ENCODE results near the gene LPCAT3.

LPCAT3 gene

DNA sequence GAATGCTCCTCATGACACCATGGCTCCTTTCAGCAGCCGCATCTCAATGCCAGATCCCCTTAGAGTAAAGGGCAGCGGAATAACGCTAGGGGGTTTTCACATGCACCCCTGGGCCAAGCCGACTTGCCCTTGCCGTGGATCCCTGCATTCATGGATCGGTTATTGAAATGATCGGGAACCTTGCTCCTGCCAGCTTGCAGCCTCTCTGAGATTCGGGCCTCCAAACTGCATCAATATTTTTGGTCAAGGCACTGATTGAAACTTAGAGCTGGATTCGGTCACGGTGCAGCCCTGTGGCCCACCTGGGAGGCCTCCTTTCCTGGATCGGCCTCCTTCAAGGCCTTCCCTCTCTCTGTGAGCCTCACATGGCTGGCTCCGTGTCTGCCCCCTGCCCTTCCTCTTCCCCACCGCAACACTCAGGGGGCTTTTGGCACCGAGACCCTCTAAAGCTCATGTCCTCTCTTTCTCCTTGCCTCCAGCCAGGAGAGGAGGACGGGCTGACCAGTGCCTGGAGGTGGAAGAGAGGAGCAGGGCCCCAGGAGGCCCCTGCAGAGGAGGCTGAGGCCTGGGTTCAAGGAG, 65.3 kb downstream of the LPCAT3 start:
- DNase-seq (ENCODE audit: low read depth), result no peak

DNA sequence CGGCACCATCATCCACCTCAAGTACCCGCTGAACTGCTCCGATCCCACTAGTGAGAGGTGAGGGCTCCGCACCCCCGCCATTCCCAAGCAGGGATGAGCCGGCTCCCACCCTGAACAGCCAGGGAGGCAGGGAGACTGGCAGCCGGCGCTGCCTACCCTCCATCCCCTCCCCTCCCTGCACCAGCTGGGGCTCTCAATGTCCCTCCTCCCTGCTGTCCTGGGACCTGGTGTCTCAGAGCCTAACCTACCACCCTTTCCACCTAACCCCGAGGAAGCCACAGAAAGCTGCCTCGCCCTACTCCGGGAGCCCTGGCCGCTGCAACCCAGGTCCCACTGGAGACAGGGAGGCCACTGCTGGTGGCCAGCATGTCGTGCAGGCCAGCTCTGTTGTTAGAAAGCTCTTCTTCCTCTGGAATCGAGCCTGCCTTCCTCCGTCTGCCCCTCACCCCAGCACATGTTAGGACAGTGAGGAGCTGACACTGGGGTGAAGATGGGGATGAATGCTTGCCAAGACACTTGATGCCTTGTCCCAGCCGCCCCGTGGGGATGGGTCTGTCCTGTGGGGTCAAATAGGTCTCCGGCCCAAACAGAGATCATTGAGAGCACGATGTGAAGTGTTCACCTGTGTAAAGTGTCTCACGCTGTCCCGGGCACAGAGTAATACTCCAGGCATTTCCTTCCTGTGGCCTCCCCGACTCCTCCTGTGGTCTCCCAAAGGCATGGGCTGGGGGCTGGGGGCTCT, 66.0 kb downstream of the LPCAT3 start:
- DNase-seq (ENCODE audit: low read depth), result no peak

DNA sequence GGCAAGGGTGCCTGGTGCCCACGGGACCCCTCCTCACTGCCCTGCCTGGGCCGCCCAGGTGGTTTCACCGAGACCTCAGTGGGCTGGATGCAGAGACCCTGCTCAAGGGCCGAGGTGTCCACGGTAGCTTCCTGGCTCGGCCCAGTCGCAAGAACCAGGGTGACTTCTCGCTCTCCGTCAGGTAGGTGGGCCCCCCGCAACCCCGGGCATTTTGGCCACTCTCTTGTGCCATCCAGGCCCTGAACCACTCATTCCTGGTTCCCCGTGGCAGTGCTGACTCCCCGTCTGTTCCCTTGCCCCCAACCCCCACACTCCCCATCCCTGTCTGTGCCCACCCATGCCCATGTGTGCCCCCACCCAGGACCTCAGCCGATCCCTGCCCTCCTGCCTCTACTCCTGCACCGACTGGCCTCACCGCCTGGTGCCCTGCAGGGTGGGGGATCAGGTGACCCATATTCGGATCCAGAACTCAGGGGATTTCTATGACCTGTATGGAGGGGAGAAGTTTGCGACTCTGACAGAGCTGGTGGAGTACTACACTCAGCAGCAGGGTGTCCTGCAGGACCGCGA, 66.6 kb downstream of the LPCAT3 start:
- no peak for DNase-seq (ENCODE audit: low read depth)

DNA sequence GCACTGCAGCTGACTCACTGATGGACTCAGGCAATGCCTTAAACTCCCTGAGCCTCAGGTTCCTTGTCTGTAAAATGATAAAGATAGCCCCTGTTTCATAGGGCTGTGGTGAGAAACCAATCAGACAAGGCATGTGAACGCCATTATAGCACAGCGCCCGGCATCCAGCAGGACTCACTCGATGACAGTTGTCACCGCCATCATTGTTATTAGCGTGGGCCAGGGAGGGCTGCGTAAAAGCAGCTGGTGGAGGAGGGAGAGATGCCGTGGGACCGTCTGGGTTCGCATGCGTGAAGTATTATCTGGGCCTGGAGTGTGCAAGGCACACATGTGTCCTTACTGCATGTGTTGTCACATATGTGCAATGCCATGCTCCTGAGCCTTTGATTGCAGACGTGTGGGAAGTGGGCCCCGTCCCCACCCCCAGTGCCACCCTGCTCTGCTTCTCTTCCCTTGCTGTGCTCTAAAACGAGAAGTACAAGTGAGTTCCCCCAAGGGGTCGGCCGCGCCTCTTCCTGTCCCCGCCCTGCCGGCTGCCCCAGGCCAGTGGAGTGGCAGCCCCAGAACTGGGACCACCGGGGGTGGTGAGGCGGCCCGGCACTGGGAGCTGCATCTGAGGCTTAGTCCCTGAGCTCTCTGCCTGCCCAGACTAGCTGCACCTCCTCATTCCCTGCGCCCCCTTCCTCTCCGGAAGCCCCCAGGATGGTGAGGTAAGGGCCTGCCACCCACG, 67.3 kb downstream of the LPCAT3 start, which contains the start of gene PTPN6:
PTPN6 (plus strand) TSS at position 546 of the 730 bp plus-strand sequence; CDS start at position 703, 157 bp downstream.
- DNase-seq (ENCODE audit: low read depth), result no peak

DNA sequence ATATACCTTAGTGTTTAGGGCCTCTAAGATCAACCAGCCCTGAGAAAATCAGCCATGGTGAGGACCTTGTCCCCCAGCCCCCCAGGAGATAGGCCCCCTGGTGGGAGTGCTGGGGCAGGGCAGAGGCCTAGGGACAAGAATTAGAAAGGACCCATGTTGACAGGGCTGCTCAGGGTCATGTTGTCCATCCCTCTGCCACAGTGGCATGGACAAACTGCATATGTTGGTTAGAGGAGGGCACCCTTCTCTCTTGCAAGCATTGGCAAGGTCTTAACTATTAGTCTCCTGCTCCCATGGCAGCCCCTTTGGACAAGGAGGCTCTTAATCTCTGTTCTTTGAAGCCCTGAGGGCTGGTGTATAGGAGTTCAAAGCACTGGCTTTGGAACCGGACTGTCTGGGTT, 67.9 kb downstream of the LPCAT3 start:
- DNase-seq (ENCODE audit: low read depth), result no peak

DNA sequence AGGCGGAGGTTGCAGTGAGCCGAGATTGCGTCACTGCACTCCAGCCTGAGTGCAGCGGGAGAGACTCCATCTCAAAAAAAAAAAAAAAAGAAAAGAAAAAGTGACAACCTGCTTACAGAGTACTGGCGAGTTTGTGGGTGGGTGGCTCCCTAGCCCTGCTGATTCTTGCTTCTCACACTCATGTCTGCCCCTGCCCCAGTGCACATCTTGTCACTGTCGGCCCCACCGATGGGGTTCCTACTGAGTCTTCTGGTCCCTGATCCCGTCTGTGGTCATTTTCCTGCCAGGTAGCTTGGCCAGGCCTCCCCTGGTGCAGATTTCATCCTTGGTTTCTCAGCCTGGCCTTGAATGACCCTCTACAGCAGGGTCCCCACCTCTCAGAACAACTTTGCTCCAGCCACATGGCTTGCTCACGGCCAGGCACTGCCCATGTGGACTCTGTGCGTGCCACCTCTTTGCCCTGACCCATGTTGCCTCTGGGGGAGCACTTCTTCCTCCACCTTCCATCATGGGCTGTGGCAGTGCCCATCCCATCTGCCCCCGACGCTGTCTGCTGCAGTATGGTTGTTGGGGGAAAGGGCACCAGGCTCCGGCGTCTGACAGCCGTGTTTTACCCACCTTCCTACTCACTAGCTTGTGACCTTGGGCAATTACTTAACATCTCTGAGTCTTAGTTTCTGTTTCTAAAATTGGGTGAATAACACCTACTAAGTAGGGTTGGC, 69.2 kb downstream of the LPCAT3 start:
- DNase-seq (ENCODE audit: low read depth), result no peak

DNA sequence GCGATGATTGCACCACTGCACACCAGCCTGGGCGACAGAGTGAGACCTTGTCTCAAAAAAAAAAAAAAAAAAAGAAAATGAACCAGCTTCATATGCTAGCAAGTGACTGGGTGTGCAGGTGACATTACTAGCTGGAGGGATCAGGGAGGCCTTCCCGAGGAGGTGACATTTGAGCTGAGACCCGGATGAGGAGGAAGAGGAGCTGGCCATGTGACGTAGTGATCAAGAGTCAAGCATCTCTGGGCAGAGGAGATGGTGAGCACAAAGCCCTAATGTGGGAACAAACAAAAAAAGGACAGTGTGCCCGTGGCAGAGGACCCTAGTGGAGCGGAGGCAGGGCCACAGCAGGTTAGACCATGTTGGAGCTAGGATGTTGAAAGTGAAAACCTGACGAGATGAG, 70.7 kb downstream of the LPCAT3 start:
- DNase-seq (ENCODE audit: low read depth), result no peak

DNA sequence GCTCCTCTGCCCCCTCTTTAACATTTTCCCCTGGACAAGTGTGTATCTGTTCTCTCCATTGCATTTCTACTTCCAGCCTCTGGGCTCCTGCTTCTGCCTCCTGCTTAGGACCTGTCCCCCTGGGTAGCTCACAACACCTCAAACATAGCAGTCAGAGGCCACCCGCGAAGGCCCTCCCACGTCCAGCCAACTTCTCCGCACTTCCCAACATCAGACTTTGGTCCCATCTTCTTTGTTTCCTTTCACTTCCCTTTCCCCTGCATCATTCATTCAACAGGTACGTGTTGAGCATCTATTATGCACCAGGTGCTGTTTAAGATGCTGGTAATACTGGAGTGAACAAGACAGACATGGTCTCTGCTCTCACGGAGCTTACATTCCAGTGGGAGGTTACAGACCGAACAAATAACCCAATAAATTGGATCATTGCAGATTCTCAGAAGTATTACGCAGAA, 71.3 kb downstream of the LPCAT3 start:
- DNase-seq (ENCODE audit: low read depth), result no peak

DNA sequence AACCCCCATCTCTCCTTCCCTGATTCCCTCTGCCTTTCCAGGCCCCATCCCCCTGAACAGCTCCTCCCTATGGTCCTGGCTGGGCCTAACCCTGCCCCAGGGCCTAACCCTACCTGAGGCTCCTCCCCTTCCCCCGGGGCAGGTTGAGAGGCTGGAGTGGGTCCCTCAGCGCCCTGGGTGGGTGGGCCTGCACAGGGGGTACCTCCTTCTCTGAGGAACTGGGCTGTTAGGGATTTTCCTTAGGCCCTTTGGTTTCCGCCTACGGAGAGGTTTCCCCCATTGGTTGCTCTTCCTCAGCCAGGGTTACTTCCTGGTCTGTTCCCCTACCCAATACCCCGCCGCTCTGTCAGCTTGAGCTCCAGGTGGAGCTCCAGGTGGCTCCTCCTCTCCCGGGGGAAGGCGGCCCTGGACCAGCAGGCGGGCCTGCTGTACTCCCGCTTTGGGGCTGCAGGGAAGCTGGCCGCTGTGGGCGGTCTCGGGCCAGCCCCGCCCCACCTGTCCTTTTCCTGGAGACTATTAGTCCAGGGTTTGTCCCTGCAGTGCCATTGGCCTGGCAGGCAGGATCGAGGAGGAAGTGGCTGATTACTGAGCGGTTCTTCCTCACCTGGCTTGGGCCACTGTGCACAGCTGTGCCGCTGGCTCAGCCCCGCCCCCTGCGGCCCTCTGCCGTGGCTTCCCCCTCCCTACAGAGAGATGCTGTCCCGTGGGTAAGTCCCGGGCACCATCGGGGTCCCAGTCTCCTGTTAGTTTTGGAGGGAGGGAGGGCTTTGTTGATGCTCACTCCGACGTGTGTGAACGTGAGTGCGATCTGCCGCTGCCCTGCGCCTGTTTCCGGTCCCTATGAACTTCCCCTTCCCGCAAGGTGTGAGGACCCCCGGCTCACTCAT, 72.0 kb downstream of the LPCAT3 start:
- DNase-seq (ENCODE audit: low read depth), result peak; percentile 51

DNA sequence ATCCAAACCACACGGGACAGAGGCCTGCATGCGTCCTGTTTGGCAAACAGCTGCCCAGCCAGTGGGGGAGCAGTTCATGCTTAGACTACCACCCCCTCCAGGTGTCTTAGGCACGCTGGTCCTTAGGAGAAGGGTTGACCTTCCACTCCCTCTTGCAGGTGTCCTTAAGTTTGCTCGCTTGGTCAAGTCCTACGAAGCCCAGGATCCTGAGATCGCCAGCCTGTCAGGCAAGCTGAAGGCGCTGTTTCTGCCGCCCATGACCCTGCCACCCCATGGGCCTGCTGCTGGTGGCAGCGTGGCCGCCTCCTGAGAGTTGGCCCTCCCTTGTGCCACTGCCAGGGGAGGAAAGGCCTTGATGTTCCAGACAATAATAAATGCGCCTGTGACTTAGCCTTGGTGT, 72.7 kb downstream of the LPCAT3 start:
- no peak for DNase-seq (ENCODE audit: low read depth)

DNA sequence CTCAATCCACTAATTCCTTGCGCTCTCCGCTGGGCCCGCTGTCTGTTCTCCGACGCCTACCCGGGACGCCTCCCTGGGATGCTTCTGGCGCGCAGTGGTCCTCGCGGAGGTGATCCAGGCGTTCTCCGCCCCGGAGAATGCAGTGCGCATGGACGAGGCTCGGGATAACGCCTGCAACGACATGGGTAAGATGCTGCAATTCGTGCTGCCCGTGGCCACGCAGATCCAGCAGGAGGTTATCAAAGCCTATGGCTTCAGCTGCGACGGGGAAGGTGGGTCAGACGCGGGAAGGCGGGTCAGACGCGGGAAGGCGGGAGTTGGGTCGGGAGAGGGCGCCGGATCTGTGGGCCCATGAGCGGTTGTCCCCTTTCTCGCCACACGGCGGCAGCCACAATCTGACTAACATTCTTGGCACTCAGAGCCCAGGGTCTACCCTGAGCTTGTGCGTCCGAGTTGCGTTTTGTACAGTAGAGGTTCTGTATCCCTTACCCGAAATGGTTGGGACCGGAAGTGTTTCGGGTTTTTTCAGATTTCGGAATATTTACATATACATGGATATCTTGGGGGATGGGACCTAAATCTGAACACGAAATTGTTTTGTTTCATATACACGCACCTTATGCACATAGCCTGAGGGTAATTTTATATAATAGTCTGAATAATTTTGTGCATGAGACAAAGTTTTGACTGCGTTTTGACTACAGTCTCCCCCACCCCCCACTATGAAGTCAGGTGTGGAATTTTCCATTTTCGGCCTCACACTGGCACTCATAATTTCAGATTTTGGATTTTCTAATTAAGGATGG, 73.7 kb downstream of the LPCAT3 start:
- peak; percentile 75 for DNase-seq (ENCODE audit: low read depth)

DNA sequence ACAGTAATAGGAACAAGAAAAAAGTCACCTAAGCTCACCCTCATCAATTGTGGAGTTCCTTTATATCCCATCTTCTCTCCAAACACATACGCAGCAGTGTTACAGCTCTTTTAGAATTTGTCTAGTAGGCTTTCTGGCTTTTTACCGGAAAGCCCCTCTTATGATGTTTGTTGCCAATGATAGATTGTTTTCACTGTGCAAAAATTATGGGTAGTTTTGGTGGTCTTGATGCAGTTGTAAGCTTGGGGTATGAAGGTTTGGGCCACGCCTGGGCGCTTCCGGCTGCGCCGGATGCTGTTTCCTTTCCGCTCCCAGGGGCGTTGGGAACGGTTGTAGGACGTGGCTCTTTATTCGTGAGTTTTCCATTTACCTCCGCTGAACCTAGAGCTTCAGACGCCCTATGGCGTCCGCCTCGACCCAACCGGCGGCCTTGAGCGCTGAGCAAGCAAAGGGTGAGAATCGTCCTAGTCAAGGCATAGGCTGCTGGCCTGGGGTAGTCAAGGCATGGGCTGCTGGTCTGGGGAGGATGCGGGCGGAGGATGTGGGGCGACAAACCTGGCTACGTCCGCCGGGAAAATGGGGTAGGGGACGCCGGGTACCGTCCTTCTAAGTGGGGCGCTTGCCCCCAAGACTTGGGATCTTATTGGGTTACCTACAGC, 74.4 kb downstream of the LPCAT3 start, which contains the start of the genes C12orf57 and RNU7-1:
C12orf57 (plus strand) TSS at position 301 of the 659 bp plus-strand sequence; CDS start at position 401, 100 bp downstream.
RNU7-1 (plus strand) TSS at position 95 of the 659 bp plus-strand sequence.
- peak; percentile 57 for DNase-seq (ENCODE audit: low read depth)

DNA sequence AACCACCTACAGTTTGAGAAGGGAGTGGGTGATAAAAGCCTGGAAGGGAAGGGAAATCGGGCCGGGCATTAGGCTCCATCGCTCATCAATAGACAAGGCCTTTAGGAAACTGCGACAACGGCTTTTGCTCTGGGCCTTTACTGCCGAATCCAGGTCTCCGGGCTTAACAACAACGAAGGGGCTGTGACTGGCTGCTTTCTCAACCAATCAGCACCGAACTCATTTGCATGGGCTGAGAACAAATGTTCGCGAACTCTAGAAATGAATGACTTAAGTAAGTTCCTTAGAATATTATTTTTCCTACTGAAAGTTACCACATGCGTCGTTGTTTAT, 74.9 kb downstream of the LPCAT3 start:
- peak; percentile 62 for DNase-seq (ENCODE audit: low read depth)

DNA sequence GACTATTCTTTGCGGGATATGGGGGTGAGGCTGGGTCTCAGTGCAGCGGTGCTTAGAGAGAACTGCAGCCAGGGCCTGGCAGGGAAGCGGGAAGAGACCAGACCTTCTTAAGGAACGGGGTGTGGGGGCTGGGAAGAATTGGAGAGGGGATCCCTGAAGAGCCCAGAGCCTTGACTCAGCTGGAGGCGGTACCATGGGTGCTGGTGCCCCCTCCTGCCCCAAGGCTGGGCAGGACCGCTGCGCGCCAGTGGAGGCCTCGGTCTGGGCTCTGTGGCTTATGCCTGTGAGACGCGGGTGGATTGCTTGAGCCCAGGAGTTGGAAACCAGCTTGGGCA, 76.0 kb downstream of the LPCAT3 start:
- DNase-seq (ENCODE audit: low read depth), result no peak

DNA sequence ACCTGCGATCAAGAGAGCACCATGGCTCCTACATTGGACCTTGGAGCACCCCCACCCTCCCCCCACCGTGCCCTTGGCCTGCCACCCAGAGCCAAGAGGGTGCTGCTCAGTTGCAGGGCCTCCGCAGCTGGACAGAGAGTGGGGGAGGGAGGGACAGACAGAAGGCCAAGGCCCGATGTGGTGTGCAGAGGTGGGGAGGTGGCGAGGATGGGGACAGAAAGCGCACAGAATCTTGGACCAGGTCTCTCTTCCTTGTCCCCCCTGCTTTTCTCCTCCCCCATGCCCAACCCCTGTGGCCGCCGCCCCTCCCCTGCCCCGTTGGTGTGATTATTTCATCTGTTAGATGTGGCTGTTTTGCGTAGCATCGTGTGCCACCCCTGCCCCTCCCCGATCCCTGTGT, 76.5 kb downstream of the LPCAT3 start:
- DNase-seq (ENCODE audit: low read depth), result no peak

DNA sequence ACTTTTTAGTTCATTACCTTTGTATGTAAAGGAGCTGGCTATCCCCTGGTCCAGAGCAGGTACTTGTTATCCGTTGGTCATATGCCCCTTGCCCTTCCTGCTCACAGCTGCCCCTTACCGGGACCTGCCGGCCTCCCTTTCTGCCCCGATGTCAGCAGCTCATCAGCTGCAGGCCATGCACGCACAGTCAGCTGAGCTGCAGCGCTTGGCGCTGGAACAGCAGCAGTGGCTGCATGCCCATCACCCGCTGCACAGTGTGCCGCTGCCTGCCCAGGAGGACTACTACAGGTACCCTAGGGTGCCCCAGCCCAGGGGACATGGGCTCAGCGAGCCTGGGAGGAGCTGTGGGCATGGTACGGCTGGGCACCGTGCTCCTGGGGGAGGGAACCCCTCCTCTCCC, 77.0 kb downstream of the LPCAT3 start:
- DNase-seq (ENCODE audit: low read depth), result no peak

DNA sequence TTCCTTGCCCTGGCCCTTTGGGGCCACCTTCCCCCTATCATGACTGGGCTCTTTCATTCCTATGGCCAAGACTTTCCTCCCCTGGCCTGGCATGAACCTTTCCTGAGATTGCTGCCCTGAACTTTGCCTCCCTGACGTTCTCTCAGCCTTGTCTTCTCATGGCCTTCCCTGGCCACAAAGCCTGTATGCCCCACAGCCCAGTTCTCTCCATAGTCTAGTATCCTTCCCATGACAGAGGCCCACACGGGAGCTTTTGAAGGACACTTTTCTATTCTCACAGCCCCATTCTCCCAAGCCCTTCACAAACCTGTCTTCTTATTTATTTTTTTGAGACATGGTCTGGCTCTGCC, 79.1 kb downstream of the LPCAT3 start:
- no peak for DNase-seq (ENCODE audit: low read depth)

DNA sequence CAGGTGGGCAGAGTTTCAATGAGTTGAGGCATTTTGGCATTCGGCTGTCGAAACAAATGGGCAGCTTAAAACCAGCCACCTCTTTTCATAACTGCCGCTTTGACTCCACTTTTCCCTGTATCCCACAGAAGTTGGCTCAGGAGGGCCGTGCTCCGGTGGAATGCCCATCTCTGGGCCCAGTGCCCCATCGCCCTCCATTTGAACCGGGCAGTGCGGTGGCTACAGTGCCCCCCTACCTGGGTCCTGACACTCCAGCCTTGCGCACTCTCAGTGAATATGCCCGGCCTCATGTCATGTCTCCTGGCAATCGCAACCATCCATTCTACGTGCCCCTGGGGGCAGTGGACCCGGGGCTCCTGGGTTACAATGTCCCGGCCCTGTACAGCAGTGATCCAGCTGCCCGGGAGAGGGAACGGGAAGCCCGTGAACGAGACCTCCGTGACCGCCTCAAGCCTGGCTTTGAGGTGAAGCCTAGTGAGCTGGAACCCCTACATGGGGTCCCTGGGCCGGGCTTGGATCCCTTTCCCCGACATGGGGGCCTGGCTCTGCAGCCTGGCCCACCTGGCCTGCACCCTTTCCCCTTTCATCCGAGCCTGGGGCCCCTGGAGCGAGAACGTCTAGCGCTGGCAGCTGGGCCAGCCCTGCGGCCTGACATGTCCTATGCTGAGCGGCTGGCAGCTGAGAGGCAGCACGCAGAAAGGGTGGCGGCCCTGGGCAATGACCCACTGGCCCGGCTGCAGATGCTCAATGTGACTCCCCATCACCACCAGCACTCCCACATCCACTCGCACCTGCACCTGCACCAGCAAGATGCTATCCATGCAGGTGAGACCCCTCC, 79.7 kb downstream of the LPCAT3 start:
- DNase-seq (ENCODE audit: low read depth), result no peak

Data from activated T-helper 1 cell treated with Interleukin-2 at 50 U/mL for 16 hours (primary cell).